ENCODE results near the gene TCF25. TPM values are rescaled to one million over a fixed set of nuclear protein-coding genes. Genes with fewer than 3 reads are reported as not detected.
"Not testable (repeated sequence)": the region's sequence is repeated elsewhere in the genome, so short reads cannot be mapped to it uniquely, and the experiment has no call there.

Gene TCF25
- total RNA-seq, 4 donors from 2014 or later = 166 to 260 (median 182) TPM

DNA sequence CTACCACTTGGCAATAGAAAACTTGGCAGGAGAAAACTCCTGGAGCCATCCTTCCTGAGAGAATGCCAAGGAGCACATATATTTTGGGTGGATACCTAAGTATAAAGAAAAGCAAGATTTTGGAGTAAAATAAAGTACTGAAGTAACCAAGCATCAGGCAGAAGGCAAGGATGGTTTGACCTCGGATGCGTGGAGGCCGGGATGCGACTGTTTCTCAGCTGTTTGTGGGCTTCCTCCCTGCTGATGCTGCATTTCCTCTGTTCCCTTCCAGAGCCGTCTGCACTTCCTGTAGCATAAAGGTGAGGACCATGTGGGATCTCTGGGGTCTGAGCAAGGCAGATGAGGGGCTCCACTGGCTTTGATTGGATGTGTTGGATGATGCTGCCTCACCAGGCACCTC lies 5.5 kb upstream of the TCF25 start:
- TF ChIP-seq POLR2A (IDR thresholded peaks at IDR 0.05) (no peak), EP300 (IDR thresholded peaks at IDR 0.05) (no peak), POLR2AphosphoS5 (IDR thresholded peaks at IDR 0.05) (no peak)
- 97% methylated on average over 5 of the region's 5 CpGs for WGBS
- H3K27ac ChIP-seq = no peak overlapping the region
- H3K4me1 ChIP-seq = peaks cover 23% of the 10 kb centered on the region
- no peaks in the 10 kb centered on the region for H3K27me3 ChIP-seq
- DNase-seq (ENCODE audit: low spot score in 2 of 2) = no peak
- H3K4me3 ChIP-seq = no peak overlapping the region
- no peaks in the 10 kb centered on the region for H3K9me3 ChIP-seq
- no peaks in the 10 kb centered on the region for H3K36me3 ChIP-seq

DNA sequence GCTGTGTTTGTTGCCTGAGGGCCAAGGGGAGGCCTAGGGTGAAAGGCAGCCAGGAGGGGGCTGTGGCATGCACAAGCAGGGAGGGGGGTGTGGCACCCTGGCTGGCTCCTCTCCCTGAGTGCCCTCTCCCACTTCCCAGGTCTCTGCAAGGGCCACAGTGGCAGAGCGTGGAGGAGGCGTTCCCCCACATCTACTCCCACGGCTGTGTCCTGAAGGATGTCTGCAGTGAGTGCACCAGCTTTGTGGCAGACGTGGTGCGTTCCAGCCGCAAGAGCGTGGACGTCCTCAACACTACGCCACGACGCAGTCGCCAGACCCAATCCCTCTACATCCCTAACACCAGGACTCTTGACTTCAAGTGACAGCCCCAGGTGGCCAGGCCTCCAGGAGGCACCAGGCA lies 3.5 kb upstream of the TCF25 start:
- no peaks in the 10 kb centered on the region for H3K9me3 ChIP-seq
- no peak overlapping the region for H3K4me3 ChIP-seq
- no peak for DNase-seq (ENCODE audit: low spot score in 2 of 2)
- WGBS = 97% methylated on average over 11 of the region's 12 CpGs
- peaks cover 18% of the 10 kb centered on the region for H3K4me1 ChIP-seq
- H3K27ac ChIP-seq = no peak overlapping the region
- TF ChIP-seq, protein P1, sequence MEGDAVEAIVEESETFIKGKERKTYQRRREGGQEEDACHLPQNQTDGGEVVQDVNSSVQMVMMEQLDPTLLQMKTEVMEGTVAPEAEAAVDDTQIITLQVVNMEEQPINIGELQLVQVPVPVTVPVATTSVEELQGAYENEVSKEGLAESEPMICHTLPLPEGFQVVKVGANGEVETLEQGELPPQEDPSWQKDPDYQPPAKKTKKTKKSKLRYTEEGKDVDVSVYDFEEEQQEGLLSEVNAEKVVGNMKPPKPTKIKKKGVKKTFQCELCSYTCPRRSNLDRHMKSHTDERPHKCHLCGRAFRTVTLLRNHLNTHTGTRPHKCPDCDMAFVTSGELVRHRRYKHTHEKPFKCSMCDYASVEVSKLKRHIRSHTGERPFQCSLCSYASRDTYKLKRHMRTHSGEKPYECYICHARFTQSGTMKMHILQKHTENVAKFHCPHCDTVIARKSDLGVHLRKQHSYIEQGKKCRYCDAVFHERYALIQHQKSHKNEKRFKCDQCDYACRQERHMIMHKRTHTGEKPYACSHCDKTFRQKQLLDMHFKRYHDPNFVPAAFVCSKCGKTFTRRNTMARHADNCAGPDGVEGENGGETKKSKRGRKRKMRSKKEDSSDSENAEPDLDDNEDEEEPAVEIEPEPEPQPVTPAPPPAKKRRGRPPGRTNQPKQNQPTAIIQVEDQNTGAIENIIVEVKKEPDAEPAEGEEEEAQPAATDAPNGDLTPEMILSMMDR (IDR thresholded peaks at IDR 0.05) = no peak
- no peak for TF ChIP-seq EP300 (IDR thresholded peaks at IDR 0.05)
- TF ChIP-seq POLR2AphosphoS5 (IDR thresholded peaks at IDR 0.05) = no peak
- no peak for TF ChIP-seq POLR2A (IDR thresholded peaks at IDR 0.05)
- H3K36me3 ChIP-seq = no peaks in the 10 kb centered on the region
- H3K27me3 ChIP-seq = no peaks in the 10 kb centered on the region

DNA sequence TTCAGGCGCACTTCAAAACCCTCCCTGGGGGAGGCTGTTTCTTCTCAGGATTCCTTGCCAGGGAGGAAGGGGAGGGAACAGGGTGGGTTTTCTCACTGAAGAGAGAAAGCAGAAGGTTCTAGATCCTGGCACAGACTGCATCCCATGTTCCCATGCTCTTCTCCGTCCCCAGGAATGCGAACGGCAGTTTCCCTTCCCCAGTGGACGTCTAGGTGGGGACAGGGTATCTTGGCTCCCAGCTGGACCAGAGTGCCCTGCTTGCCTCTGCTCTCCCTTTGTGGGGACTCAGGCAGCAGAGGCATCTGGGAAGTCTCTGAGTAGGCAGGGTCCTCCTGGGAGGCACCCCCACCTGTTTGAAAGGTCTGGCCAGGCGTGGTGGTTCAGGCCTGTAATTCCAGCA lies 3.0 kb upstream of the TCF25 start:
- Histone ChIP-seq H3K36me3 (no peaks in the 10 kb centered on the region), H3K27ac (no peak overlapping the region), H3K4me1 (peaks cover 18% of the 10 kb centered on the region), H3K9me3 (no peaks in the 10 kb centered on the region), H3K27me3 (no peaks in the 10 kb centered on the region), H3K4me3 (no peak overlapping the region)
- 84% methylated on average over 5 of the region's 6 CpGs for WGBS
- DNase-seq (ENCODE audit: low spot score in 2 of 2) = no peak
- TF ChIP-seq POLR2AphosphoS5 (IDR thresholded peaks at IDR 0.05) = no peak
- TF ChIP-seq EP300 (IDR thresholded peaks at IDR 0.05) = no peak
- TF ChIP-seq, protein P1 (IDR thresholded peaks at IDR 0.05) = no peak
- no peak for TF ChIP-seq POLR2A (IDR thresholded peaks at IDR 0.05)

DNA sequence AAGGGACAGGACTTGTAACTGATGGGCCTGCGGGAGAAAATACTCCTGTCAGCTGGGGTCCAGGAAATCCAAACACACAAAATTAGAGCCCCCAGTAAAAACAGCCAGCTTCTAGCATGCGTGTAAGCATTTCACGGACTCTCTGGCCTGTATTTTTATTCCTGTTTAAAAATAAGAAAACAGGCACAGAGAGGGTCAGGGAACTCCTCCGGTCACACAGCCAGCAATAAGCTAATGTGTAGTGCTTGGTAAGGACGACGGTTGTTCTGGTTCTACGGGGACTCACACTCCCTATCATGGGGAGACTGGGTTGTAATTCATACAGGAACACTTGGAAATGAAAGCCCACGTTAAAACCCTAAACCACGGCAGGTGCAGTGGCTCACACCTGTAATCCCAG lies 1.5 kb upstream of the TCF25 start:
- H3K4me1 ChIP-seq = peaks cover 18% of the 10 kb centered on the region
- no peaks in the 10 kb centered on the region for H3K9me3 ChIP-seq
- H3K27ac ChIP-seq = no peak overlapping the region
- peaks cover 3% of the 10 kb centered on the region for H3K36me3 ChIP-seq
- TF ChIP-seq EP300 (IDR thresholded peaks at IDR 0.05) (no peak), POLR2A (IDR thresholded peaks at IDR 0.05) (no peak), POLR2AphosphoS5 (IDR thresholded peaks at IDR 0.05) (no peak)
- TF ChIP-seq, protein P1 (IDR thresholded peaks at IDR 0.05) = no peak
- 87% methylated on average over 9 of the region's 9 CpGs for WGBS
- no peaks in the 10 kb centered on the region for H3K27me3 ChIP-seq
- no peak for DNase-seq (ENCODE audit: low spot score in 2 of 2)
- no peak overlapping the region for H3K4me3 ChIP-seq

DNA sequence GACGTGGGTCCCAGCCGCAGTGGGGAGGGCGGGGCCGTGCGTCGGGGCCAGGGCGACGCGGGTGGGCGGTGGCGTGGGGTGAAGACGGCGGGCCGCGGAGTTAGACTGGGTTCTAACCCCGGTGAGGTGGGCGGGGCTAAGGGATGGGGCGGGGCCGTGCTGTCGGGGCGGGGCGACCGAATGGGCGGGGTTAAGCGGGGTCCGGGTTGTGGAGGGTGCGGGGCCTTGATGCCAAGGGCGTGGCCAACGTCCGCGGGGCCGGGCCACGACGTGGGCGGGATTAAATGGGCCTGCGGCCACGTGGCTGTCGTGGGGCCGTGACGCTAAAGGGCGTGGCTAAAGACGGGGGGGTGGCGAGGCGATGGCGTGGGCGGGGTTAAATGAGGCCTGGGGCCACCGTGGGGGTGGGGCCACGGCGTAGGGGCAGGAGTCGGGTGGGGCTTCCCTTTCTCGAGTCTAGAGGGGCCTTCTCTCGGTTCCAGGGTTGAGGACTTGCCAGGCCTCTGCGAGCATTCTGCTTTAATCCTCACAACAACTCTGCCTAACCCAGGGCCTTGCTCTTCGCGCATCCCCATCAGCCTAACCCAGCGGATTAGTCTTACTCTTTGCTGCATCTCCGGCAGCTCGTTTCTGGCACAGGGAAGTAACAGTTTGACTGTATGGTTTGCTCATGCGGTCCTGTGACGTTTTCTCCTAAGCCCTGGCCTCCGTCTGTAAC lies 739 bp downstream of the TCF25 start:
- peak overlapping the region; percentile 80 for H3K4me3 ChIP-seq
- peak; percentile 11 for TF ChIP-seq EP300 (IDR thresholded peaks at IDR 0.05)
- no peak for TF ChIP-seq POLR2A (IDR thresholded peaks at IDR 0.05)
- H3K9me3 ChIP-seq = no peaks in the 10 kb centered on the region
- peaks cover 10% of the 10 kb centered on the region for H3K36me3 ChIP-seq
- H3K4me1 ChIP-seq = peaks cover 18% of the 10 kb centered on the region
- peak; percentile 98 for DNase-seq (ENCODE audit: low spot score in 2 of 2)
- H3K27ac ChIP-seq = peak overlapping the region; percentile 100
- H3K27me3 ChIP-seq = no peaks in the 10 kb centered on the region
- WGBS = 1% methylated on average over 41 of the region's 61 CpGs

DNA sequence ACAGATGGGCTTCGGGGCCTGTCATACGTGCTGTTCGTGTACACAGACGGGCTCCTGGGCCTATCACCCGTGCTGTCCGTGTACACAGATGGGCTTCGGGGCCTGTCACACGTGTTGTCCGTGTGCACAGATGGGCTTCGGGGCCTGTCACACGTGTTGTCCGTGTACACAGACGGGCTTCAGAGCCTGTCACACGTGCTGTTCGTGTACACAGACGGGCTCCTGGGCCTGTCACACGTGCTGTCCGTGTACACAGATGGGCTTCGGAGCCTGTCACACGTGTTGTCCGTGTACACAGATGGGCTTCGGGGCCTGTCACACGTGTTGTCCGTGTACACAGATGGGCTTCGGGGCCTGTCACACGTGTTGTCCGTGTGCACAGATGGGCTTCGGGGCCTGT lies 5.7 kb downstream of the TCF25 start:
- DNase-seq (ENCODE audit: low spot score in 2 of 2); H3K9me3 ChIP-seq; H3K27ac ChIP-seq; H3K4me3 ChIP-seq; H3K27me3 ChIP-seq: not testable (repeated sequence)
- Histone ChIP-seq H3K36me3 (peaks cover 45% of the 10 kb centered on the region), H3K4me1 (peaks cover 20% of the 10 kb centered on the region)
- WGBS = 90% methylated on average over 23 of the region's 28 CpGs
